Loucy (cell line): Measurements from ENCODE around the gene GLDN.

Experiments
- H2AFZ ChIP-seq: fragments of 200-600 bp; sonication (generic); 2 replicates; pipeline ENCODE4 v1.6.0; 2016; ENCODE audit warnings: antibody characterized with exemption, mild to moderate bottlenecking, low read length, moderate library complexity
- H3F3A ChIP-seq: fragments of 200-600 bp; 2 replicates; pipeline ENCODE4 v1.6.0; 2016; ENCODE audit warnings: antibody characterized with exemption, low read depth, mild to moderate bottlenecking
- H3K27me3 ChIP-seq: fragments of 200-600 bp; sonication (generic); 2 replicates; pipeline ENCODE4 v1.6.1; 2014; ENCODE audit warnings: low read length, mild to moderate bottlenecking; ENCODE audit not compliant: insufficient read depth, poor library complexity, severe bottlenecking
- H3K36me3 ChIP-seq: fragments of 200-600 bp; sonication (generic); 2 replicates; pipeline ENCODE4 v1.6.1; 2016; ENCODE audit warnings: low read length; ENCODE audit not compliant: insufficient read depth
- H3K4me1 ChIP-seq: fragments of 200-600 bp; sonication (generic); 2 replicates; pipeline ENCODE4 v1.5.1; 2014; ENCODE audit warnings: low read length, mild to moderate bottlenecking; ENCODE audit not compliant: insufficient read depth, poor library complexity, severe bottlenecking
- H3K4me2 ChIP-seq: fragments of 200-600 bp; sonication (generic); 2 replicates; pipeline ENCODE4 v1.6.0; 2014; ENCODE audit warnings: antibody characterized with exemption, low read length, low read depth, mild to moderate bottlenecking; ENCODE audit not compliant: poor library complexity, severe bottlenecking
- H3K4me3 ChIP-seq: fragments of 200-600 bp; sonication (generic); 2 replicates; pipeline ENCODE4 v1.5.1; 2014; ENCODE audit warnings: low read length, mild to moderate bottlenecking, mixed read lengths; ENCODE audit not compliant: poor library complexity, severe bottlenecking
- H3K79me2 ChIP-seq: fragments of 200-600 bp; sonication (generic); 2 replicates; pipeline ENCODE4 v1.6.1; 2014; ENCODE audit warnings: low read length; ENCODE audit not compliant: insufficient read depth
- H3K9ac ChIP-seq: fragments of 200-600 bp; sonication (generic); 2 replicates; pipeline ENCODE4 v1.6.0; 2014; ENCODE audit warnings: mild to moderate bottlenecking, low read depth, low read length, moderate library complexity; ENCODE audit not compliant: poor library complexity, severe bottlenecking
- H3K9me2 ChIP-seq: fragments of 200-600 bp; sonication (generic); replicated peaks from 2 replicates; pipeline ENCODE4 v1.6.1; 2016; ENCODE audit warnings: low read depth, low read length, mixed read lengths
- H3K9me3 ChIP-seq: fragments of 200-600 bp; sonication (generic); 2 replicates; pipeline ENCODE4 v1.6.1; 2014; ENCODE audit warnings: mild to moderate bottlenecking, antibody characterized with exemption, low read length, low read depth; ENCODE audit not compliant: insufficient read depth
- H4K20me1 ChIP-seq: fragments of 200-600 bp; sonication (generic); 2 replicates; pipeline ENCODE4 v1.6.0; 2014; ENCODE audit warnings: antibody characterized with exemption, low read length, mild to moderate bottlenecking; ENCODE audit not compliant: insufficient read depth, poor library complexity, severe bottlenecking
- CTCF ChIP-seq: fragments of 200-600 bp; sonication (generic); conservative IDR thresholded peaks from 2 replicates; pipeline ENCODE4 v1.5.1; 2014; ENCODE audit warnings: mild to moderate bottlenecking, antibody characterized with exemption, low read length
- EZH2phosphoT487 ChIP-seq: fragments of 200-600 bp; IDR thresholded peaks from 2 replicates; pipeline ENCODE4 v1.6.1; 2018; ENCODE audit warnings: antibody characterized with exemption, mild to moderate bottlenecking, moderate library complexity, borderline replicate concordance

The GLDN gene

GRCh38 chr15:51366920-51367319 lies 25.5 kb downstream of the GLDN start:
- Histone ChIP-seq H3K36me3 (no peaks in the 10 kb centered on the region), H3K4me3 (no peak overlapping the region), H3K9me2 (no peaks in the 10 kb centered on the region), H4K20me1 (no peaks in the 10 kb centered on the region), H2AFZ (no peak overlapping the region), H3F3A (no peaks in the 10 kb centered on the region), H3K9me3 (no peaks in the 10 kb centered on the region), H3K9ac (no peak overlapping the region), H3K79me2 (no peaks in the 10 kb centered on the region), H3K27me3 (no peaks in the 10 kb centered on the region), H3K4me1 (no peaks in the 10 kb centered on the region), H3K4me2 (no peak overlapping the region)
- no peak for TF ChIP-seq EZH2phosphoT487

GRCh38 chr15:51367322-51367976 lies 26.0 kb downstream of the GLDN start:
- Histone ChIP-seq H3F3A (no peaks in the 10 kb centered on the region), H3K4me2 (no peak overlapping the region)

GRCh38 chr15:51368307-51368706 lies 26.9 kb downstream of the GLDN start:
- Histone ChIP-seq H3K4me2 (no peak overlapping the region), H3K79me2 (no peaks in the 10 kb centered on the region), H3K9ac (no peak overlapping the region), H3K27me3 (no peaks in the 10 kb centered on the region), H2AFZ (no peak overlapping the region), H4K20me1 (no peaks in the 10 kb centered on the region), H3K9me3 (no peaks in the 10 kb centered on the region), H3K4me3 (no peak overlapping the region), H3K36me3 (no peaks in the 10 kb centered on the region), H3K4me1 (no peaks in the 10 kb centered on the region), H3F3A (no peaks in the 10 kb centered on the region), H3K9me2 (no peaks in the 10 kb centered on the region)
- TF ChIP-seq CTCF (no peak), EZH2phosphoT487 (no peak)

More at GRCh38 chr15:51367322-51367976, 26.0 kb downstream of the GLDN start:
- H3K4me3 ChIP-seq = no peak overlapping the region
- H3K79me2 ChIP-seq = no peaks in the 10 kb centered on the region
- no peaks in the 10 kb centered on the region for H3K9me3 ChIP-seq
- no peak overlapping the region for H2AFZ ChIP-seq
- no peaks in the 10 kb centered on the region for H3K4me1 ChIP-seq
- H4K20me1 ChIP-seq = no peaks in the 10 kb centered on the region
- H3K9me2 ChIP-seq = no peaks in the 10 kb centered on the region
- no peak for TF ChIP-seq CTCF
- no peak overlapping the region for H3K9ac ChIP-seq
- no peaks in the 10 kb centered on the region for H3K27me3 ChIP-seq
- no peaks in the 10 kb centered on the region for H3K36me3 ChIP-seq
